GM18909 (cell line): ENCODE results near the gene MTFR1L.

Source experiments
- ATAC-seq: cut with Tn5 transposase; IDR thresholded peaks from one replicate; pipeline ENCODE4 v1.9.1; 2021; ENCODE audit warnings: mild to moderate bottlenecking; ENCODE audit not compliant: unreplicated experiment, poor library complexity

Gene MTFR1L

DNA sequence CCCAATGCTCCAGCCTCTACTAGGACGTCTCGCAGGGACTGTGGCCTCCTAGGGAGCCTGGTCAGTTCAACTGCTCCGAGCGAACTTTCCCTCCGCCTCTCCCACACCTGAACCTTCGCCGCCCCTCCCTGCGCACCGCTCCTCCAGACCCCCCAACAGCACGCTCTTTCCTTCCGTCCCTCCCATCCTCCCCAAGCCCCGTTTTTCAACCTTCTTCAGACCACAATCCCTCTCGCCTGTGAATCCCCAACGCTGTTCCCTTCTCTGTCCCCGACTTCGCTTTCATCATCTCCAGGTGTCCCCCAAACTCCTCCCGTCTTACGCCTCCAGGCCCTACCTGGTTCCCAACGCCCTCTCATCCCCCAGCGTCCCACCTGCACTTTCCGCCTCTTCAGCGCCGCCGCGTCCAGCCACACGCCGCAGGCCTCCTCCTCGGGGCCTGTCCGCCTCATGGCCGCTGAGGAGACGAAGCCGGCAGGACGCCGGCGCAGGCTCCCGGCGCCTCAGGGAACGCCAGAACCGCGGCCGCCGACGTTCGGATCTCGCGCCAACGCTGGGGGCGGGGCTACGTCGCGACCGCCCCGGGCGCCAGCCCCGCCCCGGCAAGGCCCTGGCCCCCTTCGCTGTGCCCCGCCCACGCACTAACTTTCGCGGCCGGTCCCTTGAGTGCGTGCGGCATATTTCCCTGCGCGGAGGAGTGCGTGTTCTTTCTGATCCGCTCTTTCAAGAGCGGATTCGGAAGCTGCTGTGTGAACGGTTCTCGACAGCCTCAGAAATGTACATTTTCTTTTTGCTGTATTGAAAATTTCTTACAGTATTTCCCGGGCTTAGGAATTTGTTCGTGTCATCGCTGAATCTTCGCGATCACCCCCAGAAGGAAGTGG lies 39.4 kb downstream of the MTFR1L start, which contains the start of gene AUNIP:
TSS of gene AUNIP (minus strand) at position 552 of the 884 bp plus-strand sequence. CDS start at position 452, 100 bp downstream.
- ATAC-seq, result peak; percentile 76

DNA sequence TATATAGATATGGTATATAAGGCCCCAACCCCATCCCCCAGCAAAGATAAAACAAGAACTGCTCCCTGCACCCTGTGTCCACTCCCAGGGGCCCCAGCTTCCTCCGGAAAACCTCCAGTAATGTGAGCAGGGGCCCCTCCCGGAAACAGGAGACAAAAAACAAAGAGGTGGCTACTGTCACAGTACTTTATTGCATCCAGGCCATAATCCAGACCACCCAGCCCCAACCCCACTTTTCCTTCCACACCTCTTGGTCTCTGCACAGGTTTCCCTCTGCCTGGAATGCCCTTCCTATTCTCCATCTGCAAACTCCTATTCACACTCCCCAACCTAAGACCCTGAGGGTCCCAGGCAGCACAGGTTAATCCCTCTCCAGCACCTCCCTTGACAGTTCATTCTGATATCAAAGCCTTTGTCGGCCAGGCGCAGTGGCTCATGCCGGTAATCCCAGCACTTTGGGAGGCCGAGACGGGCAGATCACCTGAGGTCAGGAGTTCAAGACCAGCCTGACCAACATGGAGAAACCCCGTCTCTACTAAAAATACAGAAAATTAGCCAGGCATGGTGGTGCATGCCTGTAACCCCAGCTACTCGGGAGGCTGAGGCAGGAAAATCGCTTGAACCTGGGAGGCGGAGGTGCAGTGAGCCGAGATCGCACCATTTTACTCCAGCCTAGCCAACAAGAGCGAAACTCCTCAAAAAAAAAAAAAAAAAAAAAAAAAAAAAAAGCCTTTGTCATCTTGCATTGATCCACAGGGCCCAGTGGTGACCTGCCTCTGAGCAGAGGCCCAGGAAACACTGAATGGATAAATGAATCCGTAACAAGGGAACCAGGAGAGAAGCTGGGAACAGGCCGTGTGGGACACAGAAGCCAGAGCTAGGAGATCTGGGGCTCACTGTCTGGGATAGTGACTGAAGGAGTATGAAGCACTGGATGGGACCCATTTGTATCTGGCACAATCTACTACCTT lies 41.8 kb downstream of the MTFR1L start:
- no peak for ATAC-seq

DNA sequence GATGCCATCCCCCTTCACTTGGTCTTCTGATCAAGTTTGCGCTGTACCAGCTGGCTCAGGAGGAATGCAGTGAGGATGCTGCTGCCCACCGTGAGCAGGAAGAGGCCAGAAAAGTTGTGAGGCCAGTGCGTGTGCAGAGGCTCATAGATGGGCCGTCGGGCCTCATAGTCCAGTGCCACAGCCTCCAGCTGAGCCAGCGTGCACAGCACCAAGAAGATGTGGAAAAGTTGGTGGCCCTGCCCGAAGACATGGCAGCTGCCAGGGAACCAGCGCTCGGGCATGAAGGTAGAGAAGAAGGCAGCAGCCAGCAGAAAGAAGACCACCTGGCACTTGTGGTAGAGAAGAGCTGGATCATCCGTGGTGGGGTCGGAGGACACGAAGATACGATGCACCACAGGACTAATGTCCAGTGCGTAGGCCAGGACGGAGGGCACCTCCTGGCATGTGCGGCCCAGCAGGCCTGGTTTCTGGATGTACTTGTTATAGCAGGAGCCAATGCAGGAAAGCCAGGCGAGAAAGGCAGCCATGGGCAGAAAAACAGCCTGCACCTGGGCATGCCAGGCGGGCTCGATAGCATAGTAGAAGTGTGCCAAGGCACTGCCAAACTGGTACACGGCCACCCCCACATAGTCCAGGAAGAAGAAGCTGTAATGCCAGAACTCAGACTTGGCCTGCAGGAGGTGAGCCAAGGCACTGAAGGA lies 43.2 kb downstream of the MTFR1L start:
- ATAC-seq, result no peak

DNA sequence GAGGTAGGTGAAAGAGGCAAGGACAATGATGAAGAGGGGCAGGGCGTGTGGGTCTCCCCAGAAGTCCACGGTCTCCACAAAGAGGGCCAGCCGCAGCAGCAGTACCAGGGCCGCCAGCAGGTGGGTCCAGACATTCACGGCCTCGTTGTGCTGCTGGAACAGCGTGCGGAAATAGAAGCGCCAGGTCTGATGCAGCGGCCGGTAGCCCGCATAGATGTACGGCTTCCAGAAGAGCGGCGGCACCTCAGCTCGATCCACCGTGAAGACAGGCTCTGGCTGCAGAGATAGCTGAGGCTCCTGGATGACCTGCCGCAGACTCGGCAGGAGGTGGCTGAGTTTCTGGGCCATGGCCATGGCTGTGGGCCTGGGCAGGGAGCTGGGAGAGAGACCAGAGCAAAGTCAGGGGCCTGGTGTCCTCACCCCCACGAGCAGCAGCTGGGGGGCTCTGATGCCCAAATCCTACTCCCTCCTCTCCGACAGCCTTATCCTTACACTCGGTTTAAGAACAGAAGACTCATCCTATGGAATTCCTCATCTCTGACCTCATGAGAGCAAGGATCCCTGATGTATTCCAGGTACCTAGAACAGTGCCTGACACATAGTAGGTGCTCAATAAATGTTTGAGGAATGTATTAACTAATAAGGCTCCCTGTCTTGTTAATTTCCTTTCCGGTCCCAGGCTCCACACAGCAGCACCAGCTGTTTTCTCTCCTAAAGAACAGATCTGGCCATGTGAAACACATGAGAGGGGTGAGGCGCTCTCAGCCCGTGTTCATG lies 43.9 kb downstream of the MTFR1L start:
- no peak for ATAC-seq

DNA sequence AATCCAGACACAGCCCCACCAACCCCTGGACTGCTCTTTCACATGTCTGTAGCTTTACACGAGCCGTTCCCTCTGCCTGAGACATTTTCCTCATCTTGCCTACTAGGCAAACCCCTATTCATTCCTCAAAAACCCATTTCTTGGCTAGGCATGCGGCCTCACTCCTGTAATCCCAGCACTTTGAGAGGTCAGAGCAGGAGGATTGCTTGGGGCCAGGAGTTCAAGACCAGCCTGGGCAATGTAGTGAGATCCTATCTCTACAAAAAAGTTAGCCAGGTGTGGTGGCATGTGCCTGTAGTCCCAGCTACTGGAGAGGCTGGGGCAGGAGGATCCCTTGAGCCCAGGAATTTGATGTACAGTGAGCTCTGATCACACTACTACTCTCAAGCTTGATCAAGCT lies 44.7 kb downstream of the MTFR1L start:
- no peak for ATAC-seq

DNA sequence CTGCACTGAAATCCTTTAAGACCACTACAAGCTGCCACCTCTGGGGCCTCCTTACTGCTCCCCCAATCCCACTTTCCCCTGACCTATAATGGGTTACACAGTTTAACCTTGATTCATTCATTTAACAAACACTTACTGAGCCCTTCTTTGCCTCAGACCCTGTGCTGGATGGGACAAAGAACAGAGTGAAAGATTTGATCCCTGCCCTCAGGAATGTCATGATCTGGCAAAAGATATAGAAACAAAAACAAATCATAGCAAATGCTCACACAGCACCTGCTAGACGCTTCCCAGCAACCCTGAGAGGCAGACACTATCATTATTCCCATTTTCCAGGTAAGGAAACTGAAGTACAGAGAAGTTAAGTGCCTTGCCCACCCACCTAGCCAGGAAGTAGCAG lies 46.5 kb downstream of the MTFR1L start:
- no peak for ATAC-seq

DNA sequence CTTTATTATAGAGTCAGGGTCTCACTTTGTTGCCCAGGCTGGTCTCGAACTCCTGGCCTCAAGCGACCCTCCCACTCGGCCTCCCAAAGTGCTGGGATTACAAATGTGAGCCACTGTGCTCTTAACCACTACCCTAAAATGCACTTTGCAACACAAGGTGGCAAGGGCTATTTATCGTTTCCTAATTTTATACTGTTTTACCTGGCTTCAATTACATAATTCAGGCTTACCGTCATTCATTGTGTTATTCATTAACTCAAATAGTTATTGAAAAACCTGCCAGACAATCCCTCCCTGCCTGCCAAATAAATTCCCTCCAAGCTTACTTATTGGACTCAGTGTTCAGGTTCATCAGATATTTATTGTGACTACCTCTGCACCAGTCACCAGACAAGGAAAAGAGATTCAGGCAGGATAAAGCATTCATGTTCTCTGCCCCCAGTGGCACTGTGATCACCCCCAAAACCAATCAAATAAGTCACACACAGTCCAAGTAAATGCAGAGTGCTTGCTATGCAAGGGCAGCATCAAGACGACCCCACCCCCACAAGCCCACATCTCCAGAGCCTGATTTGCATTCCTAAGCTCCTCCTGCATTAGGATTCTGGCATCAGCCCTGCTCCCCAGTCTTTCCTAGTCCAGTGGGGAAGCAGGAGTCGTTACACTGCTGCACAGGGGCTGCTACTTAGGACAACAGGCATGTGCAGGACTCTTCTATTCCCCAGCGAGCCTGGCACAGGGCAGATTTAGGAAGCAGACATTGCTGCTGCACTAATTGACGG lies 47.6 kb downstream of the MTFR1L start:
- ATAC-seq, result no peak

DNA sequence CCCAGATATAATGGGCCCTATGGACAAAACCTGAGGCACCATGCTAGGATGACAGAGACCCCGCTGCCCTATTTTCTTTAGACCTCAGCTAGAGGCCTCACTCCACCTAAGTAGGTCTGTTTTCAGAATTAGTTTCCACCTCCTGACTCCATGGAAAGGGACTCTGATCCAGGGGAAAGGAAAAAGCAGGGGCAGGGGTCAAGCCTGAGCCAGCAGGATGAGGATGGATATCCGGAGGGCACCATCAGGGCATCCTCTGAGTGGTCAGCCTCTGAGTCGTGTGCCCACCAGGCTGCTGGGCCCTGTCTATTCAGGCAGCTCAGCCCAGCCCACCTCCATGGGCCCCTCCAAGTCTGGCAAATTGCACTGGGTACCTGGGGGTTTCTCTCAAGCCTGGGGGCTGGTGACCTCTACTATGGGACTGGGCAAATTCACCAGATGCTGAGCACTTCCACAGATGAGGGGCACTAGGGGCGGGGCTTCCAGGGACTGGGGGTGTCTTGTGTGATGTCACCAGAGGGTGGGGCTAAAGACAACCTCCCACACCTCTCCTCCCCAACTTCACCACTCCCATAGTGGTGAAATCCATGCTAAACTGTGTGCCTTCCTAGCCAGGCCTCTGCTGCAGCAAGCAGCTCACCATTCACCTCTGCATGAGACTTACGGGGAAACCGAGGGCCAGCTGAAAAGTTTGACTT lies 50.3 kb downstream of the MTFR1L start:
- ATAC-seq, result no peak

DNA sequence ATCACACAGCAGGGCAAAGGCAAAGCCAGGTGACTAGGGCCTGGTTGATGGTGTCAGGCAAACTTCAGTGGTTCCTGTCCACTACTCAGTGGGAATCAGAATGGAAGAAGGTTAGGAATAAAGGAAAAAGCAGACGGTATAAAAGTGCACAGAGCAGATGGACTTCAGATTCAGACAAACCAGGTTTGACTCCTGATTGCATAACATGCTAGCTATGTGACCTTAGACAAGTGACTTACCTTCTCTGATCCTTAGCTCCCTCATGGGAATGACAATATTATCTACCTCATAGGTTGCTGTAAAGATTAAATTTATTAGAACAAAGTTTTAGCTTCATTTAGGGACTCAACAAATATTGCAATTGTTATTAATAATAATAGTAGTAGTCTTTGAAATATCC lies 50.9 kb downstream of the MTFR1L start:
- no peak for ATAC-seq

DNA sequence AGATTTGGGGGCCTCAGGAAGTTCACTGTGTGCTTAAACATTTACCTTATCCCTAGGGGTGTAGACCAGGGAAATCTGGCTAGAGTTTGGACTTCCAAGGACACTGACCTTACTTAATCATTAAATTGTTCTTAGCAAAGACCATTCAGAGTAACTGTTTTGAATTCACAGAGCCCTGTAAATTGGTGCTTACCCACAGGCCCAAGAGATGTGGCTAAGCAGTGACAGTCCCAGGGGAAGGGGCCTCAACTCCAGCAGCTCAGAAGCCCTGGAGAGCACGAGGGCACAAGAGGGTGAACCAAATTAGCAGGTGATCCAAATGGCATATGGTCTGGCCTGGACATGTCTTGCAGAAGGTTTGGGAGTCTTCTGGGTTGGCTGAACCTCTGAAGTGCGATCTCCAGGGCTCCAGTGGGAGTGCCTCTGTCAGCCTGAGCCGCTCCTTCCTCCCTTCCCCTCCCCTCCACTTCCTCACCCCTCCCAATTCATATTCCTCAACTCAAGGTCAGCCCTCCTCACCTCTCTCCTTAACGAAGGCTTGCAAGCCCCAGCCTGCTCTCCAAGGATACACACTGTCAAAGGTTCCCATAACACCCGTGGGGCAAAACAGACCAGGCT lies 51.4 kb downstream of the MTFR1L start:
- no peak for ATAC-seq

DNA sequence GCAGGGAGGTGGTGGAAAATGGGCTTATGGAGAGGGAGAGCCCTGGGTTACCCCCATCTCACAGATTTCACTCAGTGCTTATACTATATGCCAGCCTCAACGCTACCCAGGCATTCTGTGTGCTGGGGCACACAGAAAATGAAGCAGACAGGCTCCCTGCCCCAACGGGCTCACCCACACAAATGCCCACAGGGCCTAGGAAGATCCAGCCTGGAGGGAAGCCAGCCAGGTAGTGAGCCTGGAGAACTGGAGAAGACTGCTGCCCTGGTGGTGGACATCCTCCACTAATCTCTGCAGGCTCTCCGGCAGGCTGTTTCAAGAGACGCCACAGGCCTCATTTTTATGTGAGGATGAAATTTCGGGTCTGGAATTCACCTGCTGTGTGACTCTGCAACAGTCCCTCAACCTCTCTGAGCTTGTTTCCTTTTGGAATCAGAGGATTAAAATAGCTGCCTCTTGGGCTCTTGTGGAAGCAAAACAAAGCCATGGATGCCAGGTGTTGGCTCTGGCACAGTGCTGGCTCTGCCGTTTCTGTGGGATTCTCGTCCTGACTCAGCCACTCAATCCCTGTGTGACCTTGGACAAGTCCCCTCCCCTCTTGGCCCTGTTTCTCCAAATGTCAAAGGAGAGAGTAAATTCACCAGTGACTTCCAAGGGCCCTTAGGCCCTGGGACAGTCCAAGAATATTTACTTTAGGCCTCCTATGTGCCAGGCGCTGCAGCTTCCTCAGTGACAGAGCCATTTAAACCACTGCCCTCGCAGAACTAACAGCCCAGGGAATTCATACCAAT lies 52.1 kb downstream of the MTFR1L start:
- ATAC-seq, result no peak

DNA sequence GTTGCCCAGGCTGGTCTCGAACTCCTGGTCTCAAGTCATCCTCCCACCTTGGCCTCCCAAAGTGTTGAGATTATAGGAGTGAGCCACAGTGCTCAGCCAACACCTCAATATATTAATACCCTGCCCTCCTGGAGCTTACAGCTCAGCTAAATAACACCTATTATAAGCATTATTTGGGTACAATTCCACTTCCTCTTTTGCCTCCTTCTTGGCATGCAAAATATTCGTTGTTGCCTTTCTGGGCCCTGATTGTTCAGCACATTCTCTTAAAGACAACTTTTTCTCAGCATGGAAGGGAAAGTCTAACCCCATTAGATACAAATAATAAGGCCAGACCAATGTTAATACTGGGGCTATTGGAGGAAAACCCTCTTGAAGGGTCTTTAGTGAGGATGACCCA lies 53.0 kb downstream of the MTFR1L start:
- ATAC-seq, result no peak

DNA sequence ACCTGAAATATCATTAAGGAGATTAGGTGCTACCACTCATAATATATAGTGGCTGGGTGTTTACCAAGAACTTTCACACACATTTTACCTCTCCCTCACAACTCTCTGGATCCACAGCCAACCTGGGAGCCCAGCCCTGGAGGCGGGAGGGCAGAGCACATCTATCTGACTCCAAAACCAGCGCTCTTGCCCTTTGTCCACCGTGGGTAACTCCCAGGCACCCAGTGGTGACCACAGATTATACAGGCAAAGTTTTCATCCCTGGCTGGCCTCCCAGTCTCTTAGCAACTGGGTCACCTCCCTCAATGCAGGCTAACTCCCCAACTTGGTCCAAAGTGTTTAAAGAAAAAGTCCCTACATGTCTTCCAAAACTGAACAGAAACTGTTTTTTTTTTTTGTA lies 53.4 kb downstream of the MTFR1L start:
- no peak for ATAC-seq

DNA sequence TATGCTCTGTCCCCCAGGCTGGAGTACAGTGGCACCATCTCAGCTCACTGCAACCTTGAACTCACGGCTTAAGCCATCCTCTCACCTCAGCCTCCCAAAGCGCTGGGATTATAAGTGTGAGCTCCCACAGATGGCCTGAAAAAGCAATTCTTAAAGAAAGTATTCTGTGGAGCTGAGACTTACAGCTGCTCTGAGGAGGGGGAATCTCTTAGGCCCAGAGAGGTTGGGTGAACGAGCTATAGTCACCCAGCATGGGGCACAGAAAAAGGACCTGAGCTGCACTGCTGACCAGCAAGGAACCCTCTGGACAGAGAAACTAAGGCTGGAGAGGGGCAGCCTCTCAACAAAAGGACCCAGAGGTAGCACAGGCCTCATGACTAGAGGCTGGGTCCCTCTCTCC lies 54.5 kb downstream of the MTFR1L start:
- ATAC-seq, result no peak

DNA sequence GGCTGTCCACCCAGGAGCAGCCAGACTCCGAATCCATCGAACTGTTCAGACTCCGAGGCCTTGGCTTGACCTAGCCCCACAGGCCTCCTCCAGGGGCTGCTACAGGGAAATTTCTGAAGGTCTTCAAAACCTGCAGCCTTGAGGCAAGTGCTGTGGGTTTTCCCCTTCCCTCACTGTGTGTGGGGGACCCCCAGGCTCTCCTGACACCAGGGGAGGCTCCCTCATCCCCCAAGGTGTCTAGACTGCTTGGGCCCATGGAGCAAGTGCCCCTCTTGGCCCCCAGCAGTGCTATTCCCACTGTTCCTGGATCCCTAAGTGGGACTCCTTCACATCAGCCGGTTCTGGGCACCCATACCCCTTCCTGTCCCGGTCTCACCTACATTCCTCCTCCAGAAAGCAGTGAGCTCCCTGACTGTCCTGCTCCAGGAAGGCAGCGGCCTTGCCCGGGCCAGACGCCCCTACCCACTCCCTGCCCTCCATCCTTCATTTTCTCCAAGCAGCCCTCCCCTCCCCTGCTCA lies 54.9 kb downstream of the MTFR1L start:
- ATAC-seq, result no peak

DNA sequence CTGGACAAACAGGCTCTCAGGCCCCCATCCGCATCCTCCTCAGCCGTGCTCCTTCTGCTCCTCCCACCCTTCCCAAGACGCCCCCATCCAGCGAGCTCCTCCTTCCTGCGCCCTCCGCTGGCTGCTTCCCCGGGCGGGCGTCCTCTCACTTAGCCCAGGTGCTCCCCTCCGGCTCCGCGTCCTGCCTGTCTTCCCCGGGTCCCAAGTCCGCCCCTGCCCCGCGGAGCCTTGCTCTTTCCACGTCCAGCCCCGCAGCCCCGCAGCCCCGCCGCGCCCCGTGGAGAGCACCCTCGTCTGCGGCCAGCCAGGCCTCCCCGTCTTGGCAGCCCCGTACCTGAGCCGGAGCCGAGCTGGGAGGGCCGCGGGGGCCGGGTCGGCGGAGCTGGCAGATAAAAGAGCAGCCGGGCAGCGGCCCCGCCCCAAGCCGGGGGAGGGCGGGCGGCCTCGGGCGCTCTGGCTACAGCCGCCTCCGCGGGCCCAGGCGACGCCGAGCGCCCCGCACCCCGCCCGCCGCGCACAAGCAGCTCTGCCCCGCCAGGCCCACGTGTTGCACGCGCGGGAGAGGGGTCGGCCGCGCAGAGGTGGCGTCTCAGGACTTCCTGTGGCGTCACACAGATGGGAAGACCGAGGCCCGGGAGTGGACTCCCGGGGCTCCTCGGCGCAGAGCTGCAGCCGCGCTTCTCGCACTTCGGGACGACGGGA lies 55.6 kb downstream of the MTFR1L start, which contains the start of gene PAQR7:
TSS of gene PAQR7 (minus strand) at position 555 of the 702 bp plus-strand sequence. CDS start 11,869 bp downstream, outside the sequence.
- peak; percentile 63 for ATAC-seq
